Parietal lobe (tissue), 1 donor: ENCODE measurements around the gene SLC35F4. TPM values are rescaled to one million over a fixed set of nuclear protein-coding genes. Genes with fewer than 3 reads are reported as not detected.

ENCODE experiments used
- total RNA-seq: library from RNA; depleted of rRNA; stranded (reverse); fragments of >200 nt; gene quantifications from one replicate; pipeline ENCODE4 v1.2.3, GENCODE V29; 2014

Gene SLC35F4
- total RNA-seq: 3.8 TPM

DNA sequence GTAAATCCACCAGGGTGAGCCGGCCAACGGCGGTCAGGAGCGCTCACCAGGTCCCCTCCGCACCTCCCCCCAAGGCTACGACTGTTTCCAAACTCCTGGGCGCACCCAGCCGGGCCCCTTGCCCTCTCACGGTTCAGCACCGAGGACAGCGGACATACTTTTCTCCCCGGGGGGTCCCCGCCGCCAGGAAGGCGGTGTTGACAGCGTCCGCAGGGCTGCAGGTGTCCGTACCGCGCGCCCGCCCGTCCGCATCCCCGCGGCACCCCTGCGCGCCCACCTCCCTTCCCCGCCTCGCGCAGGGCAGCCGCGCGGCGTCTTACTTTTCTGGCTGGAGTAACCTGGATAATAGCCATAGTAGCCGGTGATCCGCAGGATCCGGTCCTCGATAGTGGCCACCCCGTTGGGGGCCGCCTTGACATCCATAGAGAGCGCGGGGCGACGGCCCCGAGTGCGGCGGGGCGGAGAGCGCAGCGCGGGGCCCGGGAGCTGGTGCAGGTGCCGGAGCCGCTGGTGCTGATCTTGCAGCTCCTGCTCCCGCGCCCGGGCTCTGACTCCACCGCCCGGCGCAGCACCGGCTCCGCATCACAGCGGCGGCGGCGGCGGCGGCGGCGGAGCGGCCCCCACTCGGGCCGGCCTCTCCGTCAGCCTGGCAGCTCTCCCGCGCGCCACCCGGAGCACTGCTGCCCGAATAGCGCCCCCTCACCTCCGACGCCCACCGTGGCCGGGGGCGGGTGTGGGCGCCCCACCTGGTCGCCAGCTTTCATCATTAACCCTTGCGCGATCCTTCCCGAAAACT is at the start of gene SLC35F4:
SLC35F4 (minus strand) TSS at position 690 of the 796 bp plus-strand sequence.

